Peyer's patch (tissue), 4 donors: ENCODE measurements around the gene WIPF3. TPM values are rescaled to one million over a fixed set of nuclear protein-coding genes. Genes with fewer than 3 reads are reported as not detected.

ENCODE experiments used
- DNase-seq, 3 donors: peaks; one replicate each; pipeline ENCODE4 v3.0.0-alpha.2; 2017 to 2019
- H3K27ac ChIP-seq, 4 donors: fragments of 200-600 bp; sonication (generic); one replicate each; pipeline ENCODE4 v1.5.1; 2016 to 2019
- H3K27me3 ChIP-seq, 2 donors: fragments of 200-600 bp; sonication (generic); one replicate each; pipeline ENCODE4 v1.5.1; 2019
- H3K36me3 ChIP-seq, 3 donors: fragments of 200-600 bp; sonication (generic); one replicate each; pipeline ENCODE4 v1.5.1; 2016 to 2019
- H3K4me1 ChIP-seq, 4 donors: fragments of 200-600 bp; sonication (generic); one replicate each; pipeline ENCODE4 v1.5.1; 2016 to 2019
- H3K4me3 ChIP-seq, 4 donors: fragments of 200-600 bp; sonication (generic); 1 replicate in 3 of 4; 2 replicates in 1 of 4; pipeline ENCODE4 v1.5.1; 2016 to 2019; ENCODE audit warnings: mild to moderate bottlenecking in 1 of 4
- H3K9me3 ChIP-seq, 4 donors: fragments of 200-600 bp; sonication (generic); one replicate each; pipeline ENCODE4 v1.5.1; 2016 to 2019; ENCODE audit warnings: mild to moderate bottlenecking in 1 of 4
- CTCF ChIP-seq, 6 experiments: fragments of 450-650 bp in 4 of 6; fragments of 200-600 bp in 2 of 6; sonication (generic) in 1 of 6; IDR thresholded peaks; one replicate each; pipeline ENCODE4 v1.5.1; 2017 to 2019; ENCODE audit warnings: antibody characterized with exemption in 6 of 6, mild to moderate bottlenecking in 3 of 6, moderate library complexity in 1 of 6
- POLR2A ChIP-seq, 2 donors: fragments of 450-650 bp; IDR thresholded peaks; one replicate each; pipeline ENCODE4 v1.5.1; 2017; ENCODE audit warnings: antibody characterized with exemption in 2 of 2, mild to moderate bottlenecking in 2 of 2, moderate library complexity in 2 of 2
- total RNA-seq, 4 donors: library from RNA; depleted of rRNA; stranded (reverse); fragments of >200 nt; gene quantifications; one replicate each; pipeline ENCODE4 v1.1.0, GENCODE V29; 2016

The WIPF3 gene
- total RNA-seq, 4 donors from 2014 or later = 0.66 to 2.5 (median 0.83) TPM; not detected in 1

GRCh38 chr7:29873644-29874294, 67.5 kb downstream of the WIPF3 start:
- no peak for TF ChIP-seq CTCF (IDR thresholded peaks at IDR 0.05)
- H3K27ac ChIP-seq = no peak overlapping the region

GRCh38 chr7:29875741-29876140, 69.4 kb downstream of the WIPF3 start:
- Histone ChIP-seq H3K9me3 (no peaks in the 10 kb centered on the region), H3K36me3 (no peaks in the 10 kb centered on the region), H3K4me3 (no peak overlapping the region), H3K27ac (no peak overlapping the region), H3K4me1 (no peaks in the 10 kb centered on the region), H3K27me3 (no peaks in the 10 kb centered on the region)
- no peak for TF ChIP-seq POLR2A (IDR thresholded peaks at IDR 0.05)
- no peak for TF ChIP-seq CTCF (IDR thresholded peaks at IDR 0.05)
- no peak for DNase-seq

More at GRCh38 chr7:29873644-29874294, 67.5 kb downstream of the WIPF3 start:
- Histone ChIP-seq H3K4me3 (no peak overlapping the region), H3K4me1 (no peaks in the 10 kb centered on the region), H3K36me3 (no peaks in the 10 kb centered on the region), H3K27me3 (no peaks in the 10 kb centered on the region), H3K9me3 (no peaks in the 10 kb centered on the region)
- DNase-seq = no peak

GRCh38 chr7:29877196-29877595, 70.9 kb downstream of the WIPF3 start:
- Histone ChIP-seq H3K27ac (no peak overlapping the region), H3K4me1 (no peaks in the 10 kb centered on the region), H3K4me3 (no peak overlapping the region), H3K27me3 (no peaks in the 10 kb centered on the region), H3K36me3 (no peaks in the 10 kb centered on the region), H3K9me3 (no peaks in the 10 kb centered on the region)
- TF ChIP-seq POLR2A (IDR thresholded peaks at IDR 0.05) (no peak), CTCF (IDR thresholded peaks at IDR 0.05) (no peak)
- no peak for DNase-seq

GRCh38 chr7:29878081-29878688, 71.9 kb downstream of the WIPF3 start:
- TF ChIP-seq POLR2A (IDR thresholded peaks at IDR 0.05) (no peak), CTCF (IDR thresholded peaks at IDR 0.05) (peak; percentile 30 to 82 (median 53))
- peak in 2 of 3 donors; percentile 22 to 65 for DNase-seq
- H3K4me3 ChIP-seq = no peak overlapping the region
- no peaks in the 10 kb centered on the region for H3K4me1 ChIP-seq
- H3K27ac ChIP-seq = no peak overlapping the region
- no peaks in the 10 kb centered on the region for H3K27me3 ChIP-seq
- H3K9me3 ChIP-seq = no peaks in the 10 kb centered on the region
- H3K36me3 ChIP-seq = no peaks in the 10 kb centered on the region

- Histone ChIP-seq H3K27me3 (no peaks in the 10 kb centered on the region), H3K4me3 (no peak overlapping the region), H3K9me3 (no peaks in the 10 kb centered on the region), H3K4me1 (no peaks in the 10 kb centered on the region), H3K36me3 (no peaks in the 10 kb centered on the region), H3K27ac (no peak overlapping the region)
- no peak for TF ChIP-seq POLR2A (IDR thresholded peaks at IDR 0.05)
- no peak for TF ChIP-seq CTCF (IDR thresholded peaks at IDR 0.05)
- no peak for DNase-seq
Measured at GRCh38 chr7:29879609-29880008, 73.3 kb downstream of the WIPF3 start.
